ENCODE results near the gene FBN2. TPM values are rescaled to one million over a fixed set of nuclear protein-coding genes. Genes with fewer than 3 reads are reported as not detected.

The FBN2 gene
- total RNA-seq, 1 experiment from 2014 or later, result 0.22 TPM

GRCh38 chr5:128253880-128254279 is 284.2 kb downstream of the FBN2 start:
- TF ChIP-seq CTCF (conservative IDR thresholded peaks at IDR 0.05), result no peak
- no peak for TF ChIP-seq EZH2 (IDR thresholded peaks at IDR 0.05; ENCODE audit: low read depth)
- Histone ChIP-seq H2AFZ (no peak overlapping the region), H3K9me3 (ENCODE audit: insufficient read depth, low read depth) (no peaks in the 10 kb centered on the region), H3K27ac (no peak overlapping the region), H3F3A (ENCODE audit: insufficient read depth, low read depth) (no peaks in the 10 kb centered on the region), H3K4me3 (no peak overlapping the region), H3K9me2 (ENCODE audit: insufficient read depth) (0 out of 2 replicates have a peak, but pooled peaks cover 3% of the 10 kb centered on the region), H3K27me3 (ENCODE audit: insufficient read depth, low read depth) (no peaks in the 10 kb centered on the region), H4K20me1 (ENCODE audit: insufficient read depth) (no peaks in the 10 kb centered on the region), H3K4me2 (no peak overlapping the region), H3K79me2 (ENCODE audit: low read depth) (no peaks in the 10 kb centered on the region), H3K4me1 (replicated peaks; ENCODE audit: insufficient read depth) (no peaks in the 10 kb centered on the region), H3K36me3 (ENCODE audit: low read depth) (no peaks in the 10 kb centered on the region)
- ChIA-PET POLR2A (ENCODE audit: unreplicated experiment) (no interaction called here), CTCF (no interaction called here)
- BruUV-seq (replicated peaks), result no TSS peak
- no peak for DNase-seq
- intact Hi-C loops (cut with micrococcal nuclease; ENCODE audit: unreplicated experiment), result no loop called here

- intact Hi-C loops (cut with micrococcal nuclease; ENCODE audit: unreplicated experiment), result no loop called here
- Histone ChIP-seq H3K9me2 (ENCODE audit: insufficient read depth) (0 out of 2 replicates have a peak, but pooled peaks cover 3% of the 10 kb centered on the region), H3K9me3 (ENCODE audit: insufficient read depth, low read depth) (no peaks in the 10 kb centered on the region), H2AFZ (no peak overlapping the region), H3K4me3 (no peak overlapping the region), H3F3A (ENCODE audit: insufficient read depth, low read depth) (no peaks in the 10 kb centered on the region), H3K27me3 (ENCODE audit: insufficient read depth, low read depth) (no peaks in the 10 kb centered on the region), H4K20me1 (ENCODE audit: insufficient read depth) (no peaks in the 10 kb centered on the region), H3K27ac (no peak overlapping the region), H3K36me3 (ENCODE audit: low read depth) (no peaks in the 10 kb centered on the region), H3K79me2 (ENCODE audit: low read depth) (no peaks in the 10 kb centered on the region), H3K4me2 (no peak overlapping the region), H3K4me1 (replicated peaks; ENCODE audit: insufficient read depth) (no peaks in the 10 kb centered on the region)
- POLR2A ChIA-PET (ENCODE audit: unreplicated experiment), result no interaction called here
- no TSS peak for BruUV-seq (replicated peaks)
- CTCF ChIA-PET, result no interaction called here
- no peak for TF ChIP-seq CTCF (conservative IDR thresholded peaks at IDR 0.05)
- TF ChIP-seq EZH2 (IDR thresholded peaks at IDR 0.05; ENCODE audit: low read depth), result no peak
- DNase-seq, result no peak
Observed at GRCh38 chr5:128253161-128253560, 284.9 kb downstream of the FBN2 start.

- no peak for DNase-seq
Observed at GRCh38 chr5:128252756-128253155, 285.3 kb downstream of the FBN2 start.

More at GRCh38 chr5:128252756-128253155, 285.3 kb downstream of the FBN2 start:
- Histone ChIP-seq H3K27ac (no peak overlapping the region), H3K4me3 (no peak overlapping the region), H3K4me2 (no peak overlapping the region), H3F3A (ENCODE audit: insufficient read depth, low read depth) (no peaks in the 10 kb centered on the region), H4K20me1 (ENCODE audit: insufficient read depth) (no peaks in the 10 kb centered on the region), H2AFZ (no peak overlapping the region), H3K9me2 (ENCODE audit: insufficient read depth) (0 out of 2 replicates have a peak, but pooled peaks cover 3% of the 10 kb centered on the region), H3K36me3 (ENCODE audit: low read depth) (no peaks in the 10 kb centered on the region), H3K79me2 (ENCODE audit: low read depth) (no peaks in the 10 kb centered on the region), H3K9me3 (ENCODE audit: insufficient read depth, low read depth) (no peaks in the 10 kb centered on the region), H3K4me1 (replicated peaks; ENCODE audit: insufficient read depth) (no peaks in the 10 kb centered on the region), H3K27me3 (ENCODE audit: insufficient read depth, low read depth) (no peaks in the 10 kb centered on the region)
- ChIA-PET POLR2A (ENCODE audit: unreplicated experiment) (no interaction called here), CTCF (no interaction called here)
- no TSS peak for BruUV-seq (replicated peaks)
- intact Hi-C loops (cut with micrococcal nuclease; ENCODE audit: unreplicated experiment), result no loop called here
- TF ChIP-seq EZH2 (IDR thresholded peaks at IDR 0.05; ENCODE audit: low read depth) (no peak), CTCF (conservative IDR thresholded peaks at IDR 0.05) (no peak)
